ENCODE results near the gene NUSAP1. TPM values are rescaled to one million over a fixed set of nuclear protein-coding genes. Genes with fewer than 3 reads are reported as not detected.
"Not testable (repeated sequence)": the region's sequence is repeated elsewhere in the genome, so short reads cannot be mapped to it uniquely, and the experiment has no call there.

The NUSAP1 gene
- total RNA-seq, 2 experiments from 2014 or later = 293 to 411 TPM

GRCh38 chr15:41424809-41425208, 92.1 kb downstream of the NUSAP1 start:
- Histone ChIP-seq H3K36me3 (ENCODE audit: insufficient read depth, low read length) (peaks cover 13% of the 10 kb centered on the region), H3K79me2 (ENCODE audit: insufficient read depth, low read depth, low read length) (peaks cover 68% of the 10 kb centered on the region), H3K4me1 (ENCODE audit: insufficient read depth, low read length, poor library complexity, severe bottlenecking) (peaks cover 22% of the 10 kb centered on the region), H3K27ac (ENCODE audit: low read depth, low read length, poor library complexity, severe bottlenecking) (peak overlapping the region; percentile 26), H3K4me2 (ENCODE audit: low read length) (no peak overlapping the region), H2AFZ (ENCODE audit: low read length) (no peak overlapping the region), H3K4me3 (ENCODE audit: low read depth, low read length, poor library complexity, severe bottlenecking) (no peak overlapping the region), H3K9me2 (ENCODE audit: insufficient read depth, low read length) (no peaks in the 10 kb centered on the region), H4K20me1 (ENCODE audit: insufficient read depth, low read length) (peaks cover 7% of the 10 kb centered on the region; the same call in 1 of the 2 replicates), H3K9me3 (ENCODE audit: low read length) (no peaks in the 10 kb centered on the region)
- TF ChIP-seq EZH2phosphoT487 (IDR thresholded peaks at IDR 0.05; ENCODE audit: borderline replicate concordance, low read depth, low read length) (no peak), CTCF (conservative IDR thresholded peaks at IDR 0.05; ENCODE audit: low read length) (no peak)
- intact Hi-C loops (cut with micrococcal nuclease; ENCODE audit: unreplicated experiment) = no loop called here
- no peak for DNase-seq (ENCODE audit: low spot score)
- POLR2A ChIA-PET = no interaction called here
- CTCF ChIA-PET (ENCODE audit: unreplicated experiment) = no interaction called here
- BruUV-seq (replicated peaks) = no TSS peak

GRCh38 chr15:41425907-41426306, 93.2 kb downstream of the NUSAP1 start:
- Histone ChIP-seq H3K79me2 (ENCODE audit: insufficient read depth, low read depth, low read length) (peaks cover 58% of the 10 kb centered on the region), H3K4me1 (ENCODE audit: insufficient read depth, low read length, poor library complexity, severe bottlenecking) (peaks cover 19% of the 10 kb centered on the region), H3K36me3 (ENCODE audit: insufficient read depth, low read length) (peaks cover 18% of the 10 kb centered on the region)
- H4K20me1 ChIP-seq (ENCODE audit: insufficient read depth, low read length); BruUV-seq (replicated peaks); H2AFZ ChIP-seq (ENCODE audit: low read length); H3K27ac ChIP-seq (ENCODE audit: low read depth, low read length, poor library complexity, severe bottlenecking); DNase-seq (ENCODE audit: low spot score); H3K9me3 ChIP-seq (ENCODE audit: low read length); H3K4me3 ChIP-seq (ENCODE audit: low read depth, low read length, poor library complexity, severe bottlenecking); H3K9me2 ChIP-seq (ENCODE audit: insufficient read depth, low read length); intact Hi-C loops (cut with micrococcal nuclease; ENCODE audit: unreplicated experiment); H3K4me2 ChIP-seq (ENCODE audit: low read length): not testable (repeated sequence)
- ChIA-PET CTCF (ENCODE audit: unreplicated experiment) (interaction anchor here (0.7 kb wide), 1 partner anchor 9 kb away, joined by 3 read pairs; the partner anchor contains the start of gene RTF1), POLR2A (interaction anchor here (0.6 kb wide), 1 partner anchor 273 kb away, joined by 3 read pairs; no protein-coding TSS in a partner anchor)

GRCh38 chr15:41429003-41429890, 96.6 kb downstream of the NUSAP1 start:
- Histone ChIP-seq H2AFZ (ENCODE audit: low read length) (no peak overlapping the region), H3K79me2 (ENCODE audit: insufficient read depth, low read depth, low read length) (peaks cover 27% of the 10 kb centered on the region; the same call in 1 of the 2 replicates), H3K4me2 (ENCODE audit: low read length) (no peak overlapping the region; the same call in 1 of the 2 replicates), H3K36me3 (ENCODE audit: insufficient read depth, low read length) (peaks cover 20% of the 10 kb centered on the region), H4K20me1 (ENCODE audit: insufficient read depth, low read length) (no peaks in the 10 kb centered on the region), H3K4me3 (ENCODE audit: low read depth, low read length, poor library complexity, severe bottlenecking) (no peak overlapping the region), H3K9me2 (ENCODE audit: insufficient read depth, low read length) (no peaks in the 10 kb centered on the region), H3K4me1 (ENCODE audit: insufficient read depth, low read length, poor library complexity, severe bottlenecking) (peaks cover 13% of the 10 kb centered on the region), H3K27ac (ENCODE audit: low read depth, low read length, poor library complexity, severe bottlenecking) (no peak overlapping the region), H3K9me3 (ENCODE audit: low read length) (no peaks in the 10 kb centered on the region)
- POLR2A ChIA-PET = interaction anchor here (0.6 to 1.5 kb wide), 6 partner anchors 12 to 1987 kb away, joined by 3 to 4 read pairs (median 3); no protein-coding TSS in a partner anchor
- CTCF ChIA-PET (ENCODE audit: unreplicated experiment) = no interaction called here
- BruUV-seq (replicated peaks) = no TSS peak
- no peak for DNase-seq (ENCODE audit: low spot score)
- TF ChIP-seq CTCF (conservative IDR thresholded peaks at IDR 0.05; ENCODE audit: low read length) (no peak), EZH2phosphoT487 (IDR thresholded peaks at IDR 0.05; ENCODE audit: borderline replicate concordance, low read depth, low read length) (no peak)
- intact Hi-C loops (cut with micrococcal nuclease; ENCODE audit: unreplicated experiment) = no loop called here

Other genes starting within 250 kb of the NUSAP1 start
- 31.7 and 47.1 TPM in 2 replicates for gene INO80, start 216.6 kb upstream of the NUSAP1 start, total RNA-seq (2014; rRNA removed; shearing (Covaris generic))
- gene INO80, start 216.6 kb upstream of the NUSAP1 start, total RNA-seq (2022) = 30.0 and 35.1 TPM in 2 replicates
- gene EXD1, start 102.1 kb upstream of the NUSAP1 start, total RNA-seq (2014; rRNA removed; shearing (Covaris generic)) = not detected in 2 replicates
- not detected in 2 replicates for gene EXD1, start 102.1 kb upstream of the NUSAP1 start, total RNA-seq (2022)
- gene CHP1, start 101.6 kb upstream of the NUSAP1 start, total RNA-seq (2014; rRNA removed; shearing (Covaris generic)) = 19.4 and 32.4 TPM in 2 replicates
- gene CHP1, start 101.6 kb upstream of the NUSAP1 start, total RNA-seq (2022) = 52.4 and 52.6 TPM in 2 replicates
- gene OIP5, start 290 bp upstream of the NUSAP1 start, total RNA-seq (2014; rRNA removed; shearing (Covaris generic)) = 29.4 and 42.5 TPM in 2 replicates
- gene OIP5, start 290 bp upstream of the NUSAP1 start, total RNA-seq (2022) = 28.4 and 29.9 TPM in 2 replicates
- 14.9 and 15.9 TPM in 2 replicates for gene NDUFAF1, start 69.6 kb downstream of the NUSAP1 start, total RNA-seq (2014; rRNA removed; shearing (Covaris generic))
- gene NDUFAF1, start 69.6 kb downstream of the NUSAP1 start, total RNA-seq (2022) = 21.0 and 22.0 TPM in 2 replicates
- 28.6 and 35.9 TPM in 2 replicates for gene RTF1, start 84.2 kb downstream of the NUSAP1 start, total RNA-seq (2014; rRNA removed; shearing (Covaris generic))
- gene RTF1, start 84.2 kb downstream of the NUSAP1 start, total RNA-seq (2022) = 46.9 and 59.9 TPM in 2 replicates
- gene ITPKA, start 161.0 kb downstream of the NUSAP1 start, total RNA-seq (2014; rRNA removed; shearing (Covaris generic)) = not detected in 2 replicates
- gene ITPKA, start 161.0 kb downstream of the NUSAP1 start, total RNA-seq (2022) = not detected in 2 replicates
- gene LTK, start 180.9 kb downstream of the NUSAP1 start, total RNA-seq (2014; rRNA removed; shearing (Covaris generic)) = 0.10 and 0.22 TPM in 2 replicates
- gene LTK, start 180.9 kb downstream of the NUSAP1 start, total RNA-seq (2022) = 0.11 TPM in 2 replicates
- 19.3 and 24.3 TPM in 2 replicates for gene RPAP1, start 211.4 kb downstream of the NUSAP1 start, total RNA-seq (2014; rRNA removed; shearing (Covaris generic))
- gene RPAP1, start 211.4 kb downstream of the NUSAP1 start, total RNA-seq (2022) = 39.9 and 51.6 TPM in 2 replicates
- not detected in 2 replicates for gene TYRO3, start 226.3 kb downstream of the NUSAP1 start, total RNA-seq (2014; rRNA removed; shearing (Covaris generic))
- 0.13 and 0.48 TPM in 2 replicates for gene TYRO3, start 226.3 kb downstream of the NUSAP1 start, total RNA-seq (2022)

Data from OCI-LY7 (cell line).